Endothelial cell (in vitro differentiated cells): ENCODE data around the gene ZNF580. TPM values are rescaled to one million over a fixed set of nuclear protein-coding genes. Genes with fewer than 3 reads are reported as not detected.

Source experiments
- DNase-seq: peaks from one replicate; pipeline ENCODE4 v3.0.0; 2021; ENCODE audit warnings: low spot score
- H3K27ac Mint-ChIP-seq: one replicate; pipeline ENCODE4 v1.8.0; 2021; ENCODE audit warnings: mixed read lengths, inconsistent platforms; ENCODE audit not compliant: unreplicated experiment
- H3K27me3 Mint-ChIP-seq: one replicate; pipeline ENCODE4 v1.8.0; 2021; ENCODE audit warnings: mild to moderate bottlenecking, moderate library complexity, mixed read lengths, inconsistent platforms; ENCODE audit not compliant: unreplicated experiment
- H3K36me3 Mint-ChIP-seq: one replicate; pipeline ENCODE4 v1.8.0; 2021; ENCODE audit warnings: mild to moderate bottlenecking, low read depth, mixed read lengths, inconsistent platforms; ENCODE audit not compliant: unreplicated experiment
- H3K4me1 Mint-ChIP-seq: one replicate; pipeline ENCODE4 v1.8.0; 2021; ENCODE audit warnings: mild to moderate bottlenecking, mixed read lengths, inconsistent platforms; ENCODE audit not compliant: unreplicated experiment
- H3K4me3 Mint-ChIP-seq: one replicate; pipeline ENCODE4 v1.8.0; 2021; ENCODE audit warnings: mild to moderate bottlenecking, mixed read lengths, inconsistent platforms; ENCODE audit not compliant: unreplicated experiment
- H3K9me3 Mint-ChIP-seq: one replicate; pipeline ENCODE4 v1.8.0; 2021; ENCODE audit warnings: mixed read lengths, inconsistent platforms; ENCODE audit not compliant: unreplicated experiment
- total RNA-seq: library from RNA; stranded (reverse); fragmentation: NEBNext Ultra II Directional; extraction: Animal tissue kit (Norgen Biotek cat#: 25700); gene quantifications from one replicate; pipeline ENCODE4 v1.2.1, GENCODE V29; 2021; ENCODE audit not compliant: unreplicated experiment
- TF ChIP-seq, protein P1 (sequence below): fragments of 200-600 bp; sonication (generic); IDR thresholded peaks from one replicate; pipeline ENCODE4 v1.5.0; 2021; ENCODE audit warnings: antibody characterized with exemption; ENCODE audit not compliant: unreplicated experiment

Gene ZNF580
- total RNA-seq, 1 donor from 2014 or later = 34.0 TPM

DNA sequence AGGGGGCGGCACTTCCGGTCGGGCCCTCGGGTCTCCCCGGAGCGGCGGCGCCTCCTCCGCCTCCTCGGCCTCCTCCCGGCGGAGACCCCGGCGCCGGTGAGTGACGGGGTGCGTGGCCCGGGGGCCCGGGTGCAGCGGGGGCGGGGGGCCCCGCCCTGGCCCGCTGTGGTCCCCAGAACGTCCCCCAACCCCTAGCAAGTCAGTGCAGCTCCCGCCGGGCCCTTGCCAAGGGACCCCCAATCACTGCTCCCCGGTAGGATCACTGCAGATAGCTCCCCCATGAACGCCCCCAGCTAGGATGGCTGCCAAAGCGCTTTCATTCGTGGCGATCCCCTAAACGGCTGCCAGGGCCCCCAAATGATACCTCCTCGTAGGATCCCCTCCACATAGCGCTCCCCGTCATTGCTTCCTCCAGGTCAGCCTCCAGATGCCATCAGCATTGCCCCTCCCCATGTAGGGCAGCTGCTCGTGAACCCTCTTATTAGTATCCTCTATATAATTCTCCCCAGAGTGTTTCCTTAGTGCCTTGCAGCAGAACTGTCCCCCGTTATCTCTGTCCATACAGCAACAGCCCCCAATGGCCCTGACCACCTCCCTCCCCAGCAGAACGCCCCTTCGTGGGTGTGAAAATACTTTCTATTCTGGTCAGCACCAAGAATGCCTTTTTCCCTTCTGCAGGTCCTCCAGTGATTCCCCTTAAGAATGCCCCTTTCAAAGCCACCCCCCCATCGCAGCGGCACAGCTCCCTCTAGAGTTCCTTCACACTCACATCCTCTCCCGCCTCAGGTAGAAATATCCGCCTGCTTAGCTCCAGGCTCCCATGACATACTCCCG is 34.9 kb upstream of the ZNF580 start, which contains the start of gene ZNF865:
TSS of gene ZNF865 (plus strand) at position 11 of the 834 bp plus-strand sequence. CDS start 7,972 bp downstream, outside the sequence.
- H3K27ac Mint-ChIP-seq = peak within 1 kb of the TSS; percentile 99
- peaks cover 32% of the 10 kb centered on the region for H3K27me3 Mint-ChIP-seq
- TF ChIP-seq, protein P1, sequence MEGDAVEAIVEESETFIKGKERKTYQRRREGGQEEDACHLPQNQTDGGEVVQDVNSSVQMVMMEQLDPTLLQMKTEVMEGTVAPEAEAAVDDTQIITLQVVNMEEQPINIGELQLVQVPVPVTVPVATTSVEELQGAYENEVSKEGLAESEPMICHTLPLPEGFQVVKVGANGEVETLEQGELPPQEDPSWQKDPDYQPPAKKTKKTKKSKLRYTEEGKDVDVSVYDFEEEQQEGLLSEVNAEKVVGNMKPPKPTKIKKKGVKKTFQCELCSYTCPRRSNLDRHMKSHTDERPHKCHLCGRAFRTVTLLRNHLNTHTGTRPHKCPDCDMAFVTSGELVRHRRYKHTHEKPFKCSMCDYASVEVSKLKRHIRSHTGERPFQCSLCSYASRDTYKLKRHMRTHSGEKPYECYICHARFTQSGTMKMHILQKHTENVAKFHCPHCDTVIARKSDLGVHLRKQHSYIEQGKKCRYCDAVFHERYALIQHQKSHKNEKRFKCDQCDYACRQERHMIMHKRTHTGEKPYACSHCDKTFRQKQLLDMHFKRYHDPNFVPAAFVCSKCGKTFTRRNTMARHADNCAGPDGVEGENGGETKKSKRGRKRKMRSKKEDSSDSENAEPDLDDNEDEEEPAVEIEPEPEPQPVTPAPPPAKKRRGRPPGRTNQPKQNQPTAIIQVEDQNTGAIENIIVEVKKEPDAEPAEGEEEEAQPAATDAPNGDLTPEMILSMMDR = no peak
- peaks cover 6% of the 10 kb centered on the region for H3K9me3 Mint-ChIP-seq
- H3K4me3 Mint-ChIP-seq = peak within 1 kb of the TSS; percentile 98
- H3K36me3 Mint-ChIP-seq = peaks cover 24% of the 10 kb centered on the region
- peaks cover 26% of the 10 kb centered on the region for H3K4me1 Mint-ChIP-seq
- peak; percentile 71 for DNase-seq

GRCh38 chr19:55606471-55606787 is 34.4 kb upstream of the ZNF580 start:
- peak overlapping the region; percentile 98 for H3K4me3 Mint-ChIP-seq
- TF ChIP-seq, protein P1 = no peak
- DNase-seq = no peak
- H3K9me3 Mint-ChIP-seq = peaks cover 6% of the 10 kb centered on the region
- peaks cover 26% of the 10 kb centered on the region for H3K4me1 Mint-ChIP-seq
- peaks cover 26% of the 10 kb centered on the region for H3K36me3 Mint-ChIP-seq
- H3K27me3 Mint-ChIP-seq = peaks cover 29% of the 10 kb centered on the region
- H3K27ac Mint-ChIP-seq = peak overlapping the region; percentile 99

DNA sequence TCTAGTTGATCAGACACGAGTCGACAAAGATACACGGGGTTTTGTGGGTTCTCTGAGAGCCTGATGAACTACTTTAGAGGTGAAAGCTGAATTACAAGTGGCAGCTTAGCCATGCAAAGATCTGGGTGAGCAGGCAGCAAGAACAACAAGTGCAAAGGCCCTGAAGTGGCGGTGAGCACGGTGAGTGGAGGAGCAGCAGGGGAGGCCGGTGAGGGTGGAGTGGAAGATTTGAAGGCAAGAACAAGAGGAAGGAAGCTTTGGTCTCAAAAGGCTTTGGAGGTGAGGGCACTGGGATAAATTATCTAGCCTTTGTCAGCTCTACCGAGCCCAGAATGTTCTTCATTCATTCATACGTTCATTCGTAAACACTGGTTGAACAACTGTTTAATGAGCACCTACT is 34.0 kb upstream of the ZNF580 start:
- peaks cover 30% of the 10 kb centered on the region for H3K36me3 Mint-ChIP-seq
- peak overlapping the region; percentile 98 for H3K4me3 Mint-ChIP-seq
- no peak for DNase-seq
- peaks cover 6% of the 10 kb centered on the region for H3K9me3 Mint-ChIP-seq
- peak overlapping the region; percentile 99 for H3K27ac Mint-ChIP-seq
- peaks cover 23% of the 10 kb centered on the region for H3K4me1 Mint-ChIP-seq
- TF ChIP-seq, protein P1 = no peak
- H3K27me3 Mint-ChIP-seq = peaks cover 26% of the 10 kb centered on the region

DNA sequence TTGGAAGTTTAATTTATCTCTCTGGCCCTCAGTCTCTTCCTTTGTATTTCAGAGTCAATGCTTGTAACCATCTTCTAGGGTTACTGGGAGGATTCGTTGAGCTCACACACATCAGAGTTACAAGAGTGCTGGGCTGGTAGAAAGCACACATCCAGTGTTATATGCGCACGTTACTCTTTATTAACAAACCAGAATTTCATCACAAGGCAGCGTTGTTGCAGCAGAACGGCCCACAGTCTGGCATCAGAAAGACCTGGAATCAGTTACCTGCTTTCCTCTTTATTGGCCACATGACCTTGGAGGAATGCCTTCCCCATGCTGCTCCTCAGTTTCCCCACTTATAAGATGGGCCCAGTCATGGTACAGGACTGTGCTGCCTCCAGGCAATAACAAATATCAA is 31.5 kb upstream of the ZNF580 start:
- TF ChIP-seq, protein P1 = no peak
- Mint-ChIP-seq H3K36me3 (peaks cover 31% of the 10 kb centered on the region), H3K27ac (no peak overlapping the region), H3K27me3 (peaks cover 21% of the 10 kb centered on the region), H3K4me1 (peaks cover 23% of the 10 kb centered on the region), H3K4me3 (no peak overlapping the region), H3K9me3 (peaks cover 6% of the 10 kb centered on the region)
- no peak for DNase-seq

DNA sequence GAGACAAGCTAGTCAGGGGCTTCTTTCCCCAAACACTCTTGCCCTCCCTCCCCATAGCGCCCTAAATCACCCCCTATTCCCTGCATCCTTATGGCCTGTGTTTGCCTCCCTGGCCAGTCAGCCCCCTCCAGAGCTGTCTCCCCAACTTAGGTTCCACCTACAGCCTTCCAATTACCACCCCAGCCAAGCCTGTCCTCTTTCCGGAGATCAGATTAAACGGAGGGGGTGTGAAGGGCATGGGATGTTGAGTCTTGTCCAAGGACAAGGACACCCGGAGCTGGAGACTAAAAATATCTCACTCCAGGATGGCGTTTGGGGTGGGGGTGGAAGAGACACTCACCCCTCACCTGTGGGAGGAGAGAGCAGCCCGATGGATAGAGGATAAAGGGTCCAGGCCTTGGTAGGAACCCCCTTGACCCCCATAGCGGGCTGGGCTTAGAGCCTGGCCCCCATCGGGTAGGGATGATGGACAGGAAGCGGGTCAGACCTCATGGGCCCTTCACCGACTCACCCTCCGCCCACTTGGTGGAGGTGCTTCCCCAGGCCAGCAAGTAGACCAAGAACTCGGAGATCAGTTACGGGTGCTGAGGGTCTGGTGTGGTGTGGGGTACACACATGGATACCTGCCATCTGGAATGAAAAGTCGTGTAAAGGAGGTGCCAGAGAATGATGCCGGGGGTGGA is 29.4 kb upstream of the ZNF580 start:
- Mint-ChIP-seq H3K27ac (no peak overlapping the region), H3K4me3 (no peak overlapping the region), H3K27me3 (peaks cover 12% of the 10 kb centered on the region), H3K36me3 (peaks cover 24% of the 10 kb centered on the region), H3K9me3 (peaks cover under 1% of the 10 kb centered on the region), H3K4me1 (peaks cover 12% of the 10 kb centered on the region)
- TF ChIP-seq, protein P1 = no peak
- DNase-seq = no peak
